Measurements from ENCODE around the gene CDC45.

Gene CDC45

DNA sequence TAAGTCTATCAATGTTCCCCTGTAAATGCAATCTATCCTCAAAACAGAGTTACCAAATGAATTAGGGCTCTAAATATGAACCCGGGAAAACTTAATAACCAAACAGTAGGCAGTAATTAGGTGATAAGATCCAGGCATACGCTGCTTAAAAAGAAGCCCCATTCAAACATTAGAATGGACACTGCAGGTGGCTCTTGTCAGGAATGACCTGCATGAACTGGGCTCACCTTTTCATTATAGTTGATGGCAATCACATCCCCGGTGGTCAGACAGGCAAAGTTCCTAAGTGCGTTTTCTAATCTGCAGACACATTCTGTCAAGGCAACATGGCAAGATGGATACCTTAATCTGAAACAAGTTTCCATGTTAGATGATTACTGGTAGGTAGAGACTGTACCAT lies 14.7 kb upstream of the CDC45 start:
- Histone ChIP-seq H3K36me3 (ENCODE audit: control insufficient read depth, insufficient read depth, low read length) (peaks cover 26% of the 10 kb centered on the region), H3K4me1 (ENCODE audit: control insufficient read depth, insufficient read depth, low read length) (no peaks in the 10 kb centered on the region), H3K9me3 (ENCODE audit: control insufficient read depth, low read length) (no peaks in the 10 kb centered on the region), H3K4me3 (ENCODE audit: low read length) (no peak overlapping the region), H3K9ac (ENCODE audit: low read length) (no peak overlapping the region), H3K27me3 (ENCODE audit: control insufficient read depth, insufficient read depth, low read length) (no peaks in the 10 kb centered on the region)

DNA sequence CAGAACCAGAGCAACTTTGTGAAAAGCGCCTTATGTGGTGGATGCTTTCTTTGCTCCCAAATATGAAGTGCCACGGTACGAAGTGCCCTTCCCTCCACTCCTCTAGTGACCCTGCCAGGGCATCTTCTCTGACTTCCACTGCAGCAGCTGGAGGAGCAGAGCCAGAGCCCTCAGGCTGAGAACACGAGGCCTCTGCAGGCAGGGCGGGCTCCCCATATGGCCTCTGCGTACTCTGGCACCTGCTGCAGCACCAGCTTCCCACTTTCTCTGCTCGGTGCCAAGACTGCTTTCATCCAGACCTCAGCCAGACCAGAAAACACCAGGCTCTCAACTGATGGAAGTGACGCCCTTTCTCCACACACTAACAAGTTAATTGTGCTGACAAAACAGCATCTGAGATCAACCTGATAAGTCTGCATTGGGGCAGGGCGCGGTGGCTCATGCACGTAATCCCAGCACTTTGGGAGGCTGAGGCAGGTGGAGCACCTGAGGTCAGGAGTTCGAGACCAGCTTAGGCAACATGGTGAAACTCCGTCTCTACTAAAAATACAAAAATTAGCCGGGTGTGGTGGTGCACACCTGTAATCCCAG lies 13.5 kb upstream of the CDC45 start:
- H3K36me3 ChIP-seq (ENCODE audit: control insufficient read depth, insufficient read depth, low read length) = peaks cover 31% of the 10 kb centered on the region

DNA sequence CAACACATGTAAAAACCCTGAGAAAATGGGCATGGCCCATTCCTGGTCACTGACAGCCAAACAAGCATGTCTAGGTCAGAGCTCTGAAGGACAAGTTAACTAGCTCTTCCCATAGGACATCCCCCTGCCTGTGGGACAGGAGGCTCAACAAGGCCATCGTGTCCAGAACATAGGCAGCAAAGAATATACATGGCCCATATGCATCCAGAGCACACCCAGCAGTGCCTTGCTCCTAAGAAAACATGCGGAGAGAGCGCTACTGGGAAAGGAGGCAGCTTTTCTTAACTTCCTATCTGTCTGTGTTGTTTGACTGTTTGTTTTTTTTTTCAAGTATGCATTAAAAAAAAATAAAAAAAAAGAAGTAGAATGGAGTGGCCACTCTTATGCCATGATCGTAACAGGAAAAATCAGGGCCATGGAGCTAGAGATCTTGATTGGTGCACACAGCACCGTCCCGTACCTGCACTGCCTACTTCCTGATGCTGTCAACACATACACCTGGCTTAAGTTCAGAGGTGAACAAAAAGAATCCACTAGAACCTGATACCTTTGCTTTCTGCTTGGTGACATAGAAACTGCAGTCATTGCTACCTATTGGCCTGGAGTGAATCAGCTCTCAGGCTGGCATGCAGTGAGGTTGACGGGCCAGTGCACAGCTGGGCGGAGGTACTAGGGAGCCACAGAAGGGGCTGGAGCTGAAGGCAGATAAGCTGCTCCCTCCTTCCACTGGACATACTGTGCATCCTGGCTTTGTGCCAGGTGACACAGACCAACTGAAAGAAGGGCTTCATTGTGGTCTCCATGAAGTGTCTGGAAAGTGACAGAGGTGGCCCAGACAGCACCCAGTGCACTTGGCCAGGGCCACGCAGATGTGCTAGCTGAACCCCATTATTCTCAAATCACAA lies 12.6 kb upstream of the CDC45 start:
- no peak overlapping the region for H3K9ac ChIP-seq (ENCODE audit: low read length)
- no peaks in the 10 kb centered on the region for H3K4me1 ChIP-seq (ENCODE audit: control insufficient read depth, insufficient read depth, low read length)
- no peak overlapping the region for H3K4me3 ChIP-seq (ENCODE audit: low read length)
- no peaks in the 10 kb centered on the region for H3K27me3 ChIP-seq (ENCODE audit: control insufficient read depth, insufficient read depth, low read length)
- no peaks in the 10 kb centered on the region for H3K9me3 ChIP-seq (ENCODE audit: control insufficient read depth, low read length)
- H3K36me3 ChIP-seq (ENCODE audit: control insufficient read depth, insufficient read depth, low read length) = peaks cover 36% of the 10 kb centered on the region

More for the DNA sequence above, 13.5 kb upstream of the CDC45 start:
- H3K9me3 ChIP-seq (ENCODE audit: control insufficient read depth, low read length) = no peaks in the 10 kb centered on the region
- no peak overlapping the region for H3K4me3 ChIP-seq (ENCODE audit: low read length)
- no peak overlapping the region for H3K9ac ChIP-seq (ENCODE audit: low read length)
- H3K27me3 ChIP-seq (ENCODE audit: control insufficient read depth, insufficient read depth, low read length) = no peaks in the 10 kb centered on the region
- H3K4me1 ChIP-seq (ENCODE audit: control insufficient read depth, insufficient read depth, low read length) = no peaks in the 10 kb centered on the region

- Histone ChIP-seq H3K4me1 (ENCODE audit: control insufficient read depth, insufficient read depth, low read length) (no peaks in the 10 kb centered on the region), H3K4me3 (ENCODE audit: low read length) (no peak overlapping the region), H3K27me3 (ENCODE audit: control insufficient read depth, insufficient read depth, low read length) (no peaks in the 10 kb centered on the region), H3K36me3 (ENCODE audit: control insufficient read depth, insufficient read depth, low read length) (peaks cover 37% of the 10 kb centered on the region), H3K9ac (ENCODE audit: low read length) (no peak overlapping the region), H3K9me3 (ENCODE audit: control insufficient read depth, low read length) (no peaks in the 10 kb centered on the region)
These were observed 11.8 kb upstream of the CDC45 start for GRCh38 chr22:19467912-19468311.

DNA sequence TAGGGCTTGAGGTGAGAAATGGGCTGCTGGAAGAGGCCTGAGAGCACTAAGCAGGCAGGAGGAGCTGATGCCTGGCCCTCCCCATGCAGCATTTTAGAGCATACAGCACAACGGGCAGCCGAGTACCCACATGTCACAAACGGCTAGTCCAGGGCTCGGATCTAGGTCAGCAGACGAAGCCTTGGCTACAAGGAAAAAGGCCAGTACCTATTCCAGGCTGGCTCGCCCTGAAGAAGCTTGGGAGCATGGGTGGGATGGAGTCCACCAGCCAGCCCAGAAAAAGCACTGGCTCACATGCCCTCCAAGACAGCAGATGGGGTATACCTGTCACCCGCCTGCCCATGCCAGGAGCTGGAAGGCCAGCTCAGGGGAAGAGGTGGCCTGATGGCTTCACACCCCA lies 10.3 kb upstream of the CDC45 start:
- Histone ChIP-seq H3K4me1 (ENCODE audit: control insufficient read depth, insufficient read depth, low read length) (no peaks in the 10 kb centered on the region), H3K27me3 (ENCODE audit: control insufficient read depth, insufficient read depth, low read length) (no peaks in the 10 kb centered on the region), H3K9me3 (ENCODE audit: control insufficient read depth, low read length) (no peaks in the 10 kb centered on the region), H3K36me3 (ENCODE audit: control insufficient read depth, insufficient read depth, low read length) (peaks cover 44% of the 10 kb centered on the region), H3K4me3 (ENCODE audit: low read length) (no peak overlapping the region), H3K9ac (ENCODE audit: low read length) (no peak overlapping the region)

- Histone ChIP-seq H3K4me3 (ENCODE audit: low read length) (no peak overlapping the region), H3K36me3 (ENCODE audit: control insufficient read depth, insufficient read depth, low read length) (peaks cover 41% of the 10 kb centered on the region), H3K9me3 (ENCODE audit: control insufficient read depth, low read length) (no peaks in the 10 kb centered on the region), H3K9ac (ENCODE audit: low read length) (no peak overlapping the region), H3K4me1 (ENCODE audit: control insufficient read depth, insufficient read depth, low read length) (no peaks in the 10 kb centered on the region), H3K27me3 (ENCODE audit: control insufficient read depth, insufficient read depth, low read length) (no peaks in the 10 kb centered on the region)
These were observed 9.7 kb upstream of the CDC45 start for GRCh38 chr22:19470010-19470409.

- H3K4me3 ChIP-seq (ENCODE audit: low read length) = no peak overlapping the region
- peaks cover 41% of the 10 kb centered on the region for H3K36me3 ChIP-seq (ENCODE audit: control insufficient read depth, insufficient read depth, low read length)
- no peaks in the 10 kb centered on the region for H3K9me3 ChIP-seq (ENCODE audit: control insufficient read depth, low read length)
- no peak overlapping the region for H3K9ac ChIP-seq (ENCODE audit: low read length)
- no peaks in the 10 kb centered on the region for H3K27me3 ChIP-seq (ENCODE audit: control insufficient read depth, insufficient read depth, low read length)
- H3K4me1 ChIP-seq (ENCODE audit: control insufficient read depth, insufficient read depth, low read length) = no peaks in the 10 kb centered on the region
These were observed 8.1 kb upstream of the CDC45 start for GRCh38 chr22:19471572-19471971.

DNA sequence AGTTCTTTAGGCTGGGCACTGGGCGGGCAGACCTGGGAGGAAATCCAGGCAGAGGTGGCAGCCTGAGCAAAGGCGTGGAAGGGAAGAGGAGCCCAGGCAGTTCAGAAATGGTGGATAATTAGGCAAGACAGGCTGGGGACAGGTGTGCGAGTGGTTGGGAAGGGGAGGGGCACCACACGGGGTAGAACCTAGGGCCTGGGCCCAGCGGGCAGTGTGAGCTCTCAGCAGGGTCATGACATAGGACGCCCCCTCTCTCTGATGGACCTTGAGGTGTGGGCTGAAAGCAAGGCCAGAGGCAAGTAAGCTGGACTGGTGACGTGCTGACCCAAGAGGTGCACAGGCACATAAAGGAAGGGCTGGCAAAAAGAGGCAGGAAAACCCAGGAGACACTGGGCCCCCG lies 7.5 kb upstream of the CDC45 start:
- H3K36me3 ChIP-seq (ENCODE audit: control insufficient read depth, insufficient read depth, low read length) = peaks cover 41% of the 10 kb centered on the region

DNA sequence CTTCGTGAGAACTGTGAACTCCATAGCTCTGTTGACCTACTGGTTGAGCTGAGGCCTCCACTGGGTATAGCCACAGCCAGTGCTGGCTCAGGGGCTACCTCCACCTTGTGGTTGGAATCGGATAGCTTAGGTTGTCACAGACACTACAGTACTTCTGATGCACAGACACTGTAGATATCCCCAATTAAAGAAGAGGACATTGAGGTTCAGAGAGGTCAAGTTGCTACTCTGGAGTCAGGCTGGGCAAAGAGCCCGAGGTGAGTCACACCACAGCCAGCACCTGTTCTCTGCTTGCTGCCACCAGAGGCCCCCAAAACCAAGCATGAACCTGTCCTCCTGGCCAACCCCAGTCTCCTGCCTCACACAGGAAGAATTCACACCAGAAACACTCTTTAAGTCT lies 6.1 kb upstream of the CDC45 start:
- Histone ChIP-seq H3K4me3 (ENCODE audit: low read length) (no peak overlapping the region), H3K9me3 (ENCODE audit: control insufficient read depth, low read length) (no peaks in the 10 kb centered on the region), H3K36me3 (ENCODE audit: control insufficient read depth, insufficient read depth, low read length) (peaks cover 30% of the 10 kb centered on the region), H3K4me1 (ENCODE audit: control insufficient read depth, insufficient read depth, low read length) (no peaks in the 10 kb centered on the region), H3K27me3 (ENCODE audit: control insufficient read depth, insufficient read depth, low read length) (no peaks in the 10 kb centered on the region), H3K9ac (ENCODE audit: low read length) (no peak overlapping the region)

More for the DNA sequence above, 7.5 kb upstream of the CDC45 start:
- Histone ChIP-seq H3K9me3 (ENCODE audit: control insufficient read depth, low read length) (no peaks in the 10 kb centered on the region), H3K4me1 (ENCODE audit: control insufficient read depth, insufficient read depth, low read length) (no peaks in the 10 kb centered on the region), H3K9ac (ENCODE audit: low read length) (no peak overlapping the region), H3K27me3 (ENCODE audit: control insufficient read depth, insufficient read depth, low read length) (no peaks in the 10 kb centered on the region), H3K4me3 (ENCODE audit: low read length) (no peak overlapping the region)

DNA sequence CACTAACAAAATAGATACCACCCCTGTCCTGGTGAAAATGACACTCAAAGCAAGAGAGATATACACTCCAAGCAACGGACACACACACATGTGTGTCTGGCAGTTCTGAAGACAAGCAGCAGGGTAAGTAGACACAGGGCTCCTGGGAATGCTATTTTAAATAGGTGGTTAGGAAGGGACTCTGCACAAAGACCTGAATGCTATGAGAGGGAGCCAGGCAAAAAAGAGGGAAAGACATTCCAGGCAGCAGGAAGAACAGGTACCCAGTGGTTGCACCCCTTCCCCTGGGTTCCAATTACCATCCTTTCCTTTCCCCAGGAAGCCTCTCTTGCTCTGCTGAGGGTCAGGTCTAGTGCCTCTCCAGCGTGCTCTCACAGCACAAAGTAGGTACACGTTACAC lies 3.7 kb upstream of the CDC45 start:
- no peak overlapping the region for H3K9ac ChIP-seq (ENCODE audit: low read length)
- no peak overlapping the region for H3K4me3 ChIP-seq (ENCODE audit: low read length)
- H3K9me3 ChIP-seq (ENCODE audit: control insufficient read depth, low read length) = no peaks in the 10 kb centered on the region
- H3K36me3 ChIP-seq (ENCODE audit: control insufficient read depth, insufficient read depth, low read length) = peaks cover 17% of the 10 kb centered on the region
- H3K4me1 ChIP-seq (ENCODE audit: control insufficient read depth, insufficient read depth, low read length) = no peaks in the 10 kb centered on the region
- no peaks in the 10 kb centered on the region for H3K27me3 ChIP-seq (ENCODE audit: control insufficient read depth, insufficient read depth, low read length)

GRCh38 chr22:19477321-19478044 lies 2.2 kb upstream of the CDC45 start:
- Histone ChIP-seq H3K4me1 (ENCODE audit: control insufficient read depth, insufficient read depth, low read length) (no peaks in the 10 kb centered on the region), H3K4me3 (ENCODE audit: low read length) (peak overlapping the region; percentile 80)

More at GRCh38 chr22:19477321-19478044, 2.2 kb upstream of the CDC45 start:
- no peaks in the 10 kb centered on the region for H3K27me3 ChIP-seq (ENCODE audit: control insufficient read depth, insufficient read depth, low read length)
- H3K36me3 ChIP-seq (ENCODE audit: control insufficient read depth, insufficient read depth, low read length) = peaks cover 11% of the 10 kb centered on the region
- no peaks in the 10 kb centered on the region for H3K9me3 ChIP-seq (ENCODE audit: control insufficient read depth, low read length)
- H3K9ac ChIP-seq (ENCODE audit: low read length) = peak overlapping the region; percentile 77
